OCI-M2 (cell line): Measurements from ENCODE around the gene WDR18.
A peak's percentile ranks its signal among the peaks of the same experiment; 100 is the strongest.
"Not testable (repeated sequence)": the region's sequence is repeated elsewhere in the genome, so short reads cannot be mapped to it uniquely, and the experiment has no call there.

ENCODE experiments used
- DNase-seq: peaks from one replicate; lab custom pipeline; 2025; ENCODE audit not compliant: unreplicated experiment; lab: John Stamatoyannopoulos, UW

WDR18 gene

GRCh38 chr19:1018393-1018792 is 34.2 kb downstream of the WDR18 start:
- no peak for DNase-seq

- no peak for DNase-seq
Observed at GRCh38 chr19:1018932-1019615, 34.9 kb downstream of the WDR18 start.

DNA sequence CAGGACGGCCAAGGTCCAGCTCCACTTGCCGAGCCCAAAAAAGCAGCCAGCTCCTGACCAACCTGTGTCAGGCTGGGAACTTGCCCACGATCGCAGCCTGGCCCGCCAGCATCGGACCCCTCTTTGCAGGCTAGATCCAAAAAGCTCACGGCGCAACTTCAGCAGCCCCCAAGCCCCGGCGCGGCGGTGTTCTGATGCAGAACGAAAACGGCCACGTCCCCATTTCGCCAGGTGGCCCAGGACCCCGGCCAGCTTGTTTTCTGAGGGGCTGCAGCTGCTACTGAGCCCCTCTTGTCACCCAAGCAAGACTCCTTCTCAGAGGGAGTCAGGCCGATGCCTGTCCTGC is 35.4 kb downstream of the WDR18 start:
- no peak for DNase-seq

DNA sequence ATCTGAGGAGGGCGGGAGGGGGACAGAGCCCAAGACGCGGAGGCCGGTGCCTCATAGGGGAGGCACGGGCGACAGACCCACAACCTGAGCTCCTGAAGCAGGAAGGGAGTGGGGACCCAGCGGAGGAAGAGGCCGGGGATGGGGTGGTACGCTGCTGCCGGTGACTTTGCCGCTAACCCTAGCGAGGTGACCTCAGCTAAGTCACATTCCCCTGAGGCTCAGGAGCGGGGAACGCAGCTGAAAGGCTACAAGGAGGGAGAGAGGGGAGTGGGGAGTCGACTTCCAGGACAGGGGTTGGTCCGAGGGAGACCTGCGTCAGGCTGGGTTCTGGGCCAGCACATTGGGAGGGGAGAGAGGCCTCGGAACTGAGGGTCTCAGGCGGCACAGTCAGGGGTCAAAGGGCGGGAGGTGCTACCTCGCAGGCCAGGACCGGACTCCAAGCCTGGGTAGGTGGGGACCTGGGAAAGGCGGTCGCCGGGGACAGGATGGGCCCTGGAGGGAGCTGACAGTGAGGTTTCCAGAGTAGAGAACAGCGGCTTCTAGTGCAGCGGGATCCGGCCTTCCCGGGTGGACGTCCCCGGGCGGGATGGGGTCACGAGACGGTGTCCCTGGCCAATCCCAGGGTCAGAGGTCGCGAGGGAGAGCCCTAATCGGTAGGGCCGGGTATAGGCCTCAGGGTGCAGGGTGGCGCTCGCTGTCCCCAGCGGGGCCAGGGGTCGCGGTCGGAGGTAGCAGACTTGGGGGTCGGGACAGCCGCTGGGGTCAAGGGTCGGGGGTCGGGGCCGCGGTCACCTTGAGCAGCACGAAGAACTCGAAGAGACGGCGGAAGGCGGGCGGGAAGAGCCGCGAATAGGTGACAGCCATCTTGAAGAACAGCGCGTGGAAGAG is 36.1 kb downstream of the WDR18 start:
- DNase-seq: no peak

- DNase-seq: peak; percentile 94
Observed at GRCh38 chr19:1020868-1021425, 36.8 kb downstream of the WDR18 start, which contains the start of gene TMEM259. Gene TMEM259 (minus strand): TSS chr19:1021123. CDS start chr19:1020996, 127 bp downstream.

DNA sequence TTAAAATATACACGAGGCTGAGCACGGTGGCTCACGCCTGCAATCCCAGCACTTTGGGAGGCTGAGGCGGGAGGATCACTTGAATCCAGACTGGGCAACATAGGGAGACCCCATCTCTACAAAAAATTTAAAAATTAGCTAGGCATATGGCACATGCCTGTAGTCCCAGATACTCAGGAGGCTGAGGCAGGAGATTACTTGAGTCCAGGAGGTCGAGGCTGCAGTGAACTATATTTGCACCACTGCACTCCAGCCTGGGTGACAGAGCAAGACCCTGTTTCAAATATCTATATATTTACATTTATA is 39.7 kb downstream of the WDR18 start:
- DNase-seq: not testable (repeated sequence)

- DNase-seq: not testable (repeated sequence)
Observed at GRCh38 chr19:1025080-1025479, 40.9 kb downstream of the WDR18 start.

GRCh38 chr19:1025960-1026782 is 42.0 kb downstream of the WDR18 start, which contains the start of gene CNN2:
Gene CNN2 (plus strand): TSS chr19:1026608. CDS start chr19:1026662, 54 bp downstream.
- DNase-seq: no peak

- DNase-seq: no peak
Observed at GRCh38 chr19:1026783-1027649, 42.9 kb downstream of the WDR18 start.

- no peak for DNase-seq
Observed at GRCh38 chr19:1027650-1028061, 43.5 kb downstream of the WDR18 start.

- no peak for DNase-seq
Observed at GRCh38 chr19:1028062-1028926, 44.1 kb downstream of the WDR18 start.

DNA sequence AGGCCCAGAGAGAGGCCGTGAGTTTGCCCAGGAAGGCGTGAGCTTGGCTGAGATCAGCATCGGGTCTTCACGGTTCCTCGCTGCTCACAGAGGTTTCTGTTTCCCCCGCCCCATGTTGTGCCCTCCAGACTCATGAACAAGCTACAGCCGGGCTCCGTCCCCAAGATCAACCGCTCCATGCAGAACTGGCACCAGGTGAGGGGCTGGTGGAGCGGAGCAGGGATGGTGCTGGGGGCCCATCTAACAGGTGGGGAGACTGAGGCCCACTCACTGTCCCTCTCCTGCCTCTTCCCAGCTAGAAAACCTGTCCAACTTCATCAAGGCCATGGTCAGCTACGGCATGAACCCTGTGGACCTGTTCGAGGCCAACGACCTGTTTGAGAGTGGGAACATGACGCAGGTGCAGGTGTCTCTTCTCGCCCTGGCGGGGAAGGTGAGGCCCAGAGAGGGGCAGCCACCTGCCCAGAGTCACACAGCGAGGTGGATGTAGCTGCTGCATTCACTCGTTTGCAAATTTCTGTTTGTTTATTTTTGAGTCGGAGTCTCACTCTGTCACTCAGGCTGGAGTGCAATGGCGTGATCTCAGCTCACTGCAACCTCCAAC is 48.2 kb downstream of the WDR18 start:
- DNase-seq: no peak

DNA sequence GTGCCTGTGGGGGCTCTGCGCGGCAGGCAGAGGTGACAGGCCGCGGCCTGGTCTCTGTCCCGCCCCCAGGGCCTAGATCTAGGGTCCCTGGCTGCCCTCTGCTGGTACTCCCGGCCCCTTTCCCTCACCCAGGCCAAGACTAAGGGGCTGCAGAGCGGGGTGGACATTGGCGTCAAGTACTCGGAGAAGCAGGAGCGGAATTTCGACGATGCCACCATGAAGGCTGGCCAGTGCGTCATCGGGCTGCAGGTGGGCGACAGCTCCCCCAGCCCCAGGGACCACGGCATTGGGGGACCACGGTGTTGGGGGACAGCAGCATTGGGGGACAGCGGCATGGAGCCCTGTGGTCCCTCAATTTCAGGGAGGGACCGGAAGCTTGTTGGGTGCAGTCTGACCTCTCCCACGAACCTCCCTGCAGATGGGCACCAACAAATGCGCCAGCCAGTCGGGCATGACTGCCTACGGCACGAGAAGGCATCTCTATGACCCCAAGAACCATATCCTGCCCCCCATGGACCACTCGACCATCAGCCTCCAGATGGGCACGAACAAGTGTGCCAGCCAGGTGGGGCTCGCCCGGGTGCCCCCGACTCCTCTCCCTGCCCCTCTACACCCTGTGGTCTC is 52.0 kb downstream of the WDR18 start:
- no peak for DNase-seq

DNA sequence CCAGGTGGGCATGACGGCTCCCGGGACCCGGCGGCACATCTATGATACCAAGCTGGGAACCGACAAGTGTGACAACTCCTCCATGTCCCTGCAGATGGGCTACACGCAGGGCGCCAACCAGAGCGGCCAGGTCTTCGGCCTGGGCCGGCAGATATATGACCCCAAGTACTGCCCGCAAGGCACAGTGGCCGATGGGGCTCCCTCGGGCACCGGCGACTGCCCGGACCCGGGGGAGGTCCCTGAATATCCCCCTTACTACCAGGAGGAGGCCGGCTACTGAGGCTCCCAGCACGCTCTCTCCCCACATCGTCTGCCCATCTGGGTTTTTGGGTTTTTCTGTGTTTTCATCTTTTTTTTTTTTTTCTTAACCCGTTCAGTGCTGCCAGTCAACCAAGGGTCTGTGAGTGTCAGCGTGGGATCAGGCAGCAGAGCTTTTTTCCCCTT is 53.5 kb downstream of the WDR18 start:
- no peak for DNase-seq

DNA sequence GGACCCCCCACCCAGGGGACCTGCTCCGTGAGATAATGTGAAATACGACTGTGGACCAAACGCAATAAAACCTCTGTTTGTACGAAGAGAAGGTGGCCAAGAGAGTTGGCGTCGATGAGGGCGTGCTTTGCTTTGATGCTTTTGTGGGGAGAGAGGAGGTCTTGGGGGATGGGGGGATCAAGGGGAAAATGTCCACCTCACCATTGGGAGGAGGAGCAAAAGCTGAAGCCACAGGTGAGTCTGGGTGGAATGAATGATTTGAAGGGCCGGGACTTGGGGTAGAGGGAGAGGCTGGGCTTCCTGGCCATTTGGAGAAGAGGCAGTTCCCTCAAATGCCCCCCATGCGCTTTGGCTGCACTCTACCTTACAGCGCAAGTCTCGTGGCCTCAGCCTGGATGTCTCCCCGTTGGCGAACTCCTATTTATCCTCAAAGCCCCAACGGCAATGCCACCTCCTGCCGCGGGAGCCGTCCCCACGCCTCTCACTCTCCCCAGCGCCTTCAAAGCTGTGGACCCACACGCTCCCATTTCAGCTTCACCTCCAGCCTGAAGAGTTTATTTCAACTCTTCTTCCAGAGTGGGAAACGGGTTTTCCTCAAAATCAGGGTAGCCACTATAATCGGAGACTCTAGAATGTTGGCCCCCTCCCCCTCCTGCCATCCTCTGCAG is 55.0 kb downstream of the WDR18 start:
- no peak for DNase-seq

DNA sequence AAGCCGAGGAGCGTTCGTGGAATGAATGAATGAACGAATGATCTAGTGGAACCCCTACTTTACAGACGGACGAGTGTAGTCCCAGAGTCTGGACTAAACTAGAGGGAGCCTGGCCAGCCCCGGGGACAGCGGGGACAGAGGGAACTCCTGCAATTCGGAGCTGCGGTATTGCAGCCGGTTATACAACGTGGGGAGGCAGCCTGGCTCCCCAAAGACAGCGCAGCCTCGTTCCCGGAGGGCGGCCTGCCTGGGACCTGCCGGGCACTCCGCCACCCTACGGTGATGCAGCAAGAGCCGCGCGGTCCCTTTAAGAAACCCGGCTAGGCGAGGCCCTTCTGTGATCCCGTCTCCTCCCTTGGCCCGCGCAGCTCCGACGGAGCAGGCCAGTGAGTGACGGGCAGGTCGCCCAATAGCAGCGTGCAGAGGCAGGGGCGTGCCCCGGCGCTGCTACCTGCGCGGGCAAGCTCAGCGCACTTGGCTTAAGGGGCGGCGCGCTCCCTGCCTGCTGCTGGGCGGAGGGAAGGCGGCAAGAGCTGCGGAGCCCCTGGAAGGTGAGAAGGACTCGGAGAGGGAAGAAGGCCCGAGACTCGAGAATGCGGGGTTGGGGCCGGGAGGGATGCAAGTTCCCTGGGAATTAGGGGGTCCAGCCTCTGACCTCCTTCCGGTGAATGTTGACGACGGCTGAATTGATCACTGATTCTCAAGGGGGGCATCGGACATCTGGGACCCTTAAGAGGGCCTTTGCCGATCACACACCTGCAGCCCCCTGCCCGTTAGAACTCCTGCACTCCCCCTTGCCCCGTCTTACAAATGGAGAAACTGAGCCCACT is 55.7 kb downstream of the WDR18 start, which contains the start of gene ABCA7:
Gene ABCA7, plus strand, starts transcription at position 462 of the 830 bp plus-strand sequence. CDS start 1,255 bp downstream, outside the sequence.
- DNase-seq: peak; percentile 74
